Ishikawa (cell line): ENCODE data around the gene CKB.

Experiments used
- EGR1 ChIP-seq: IDR thresholded peaks from 2 replicates; pipeline ENCODE4 v1.6.1; 2012
- FOXM1 ChIP-seq: IDR thresholded peaks from 2 replicates; pipeline ENCODE4 v1.6.1; 2012; ENCODE audit warnings: low read depth, borderline replicate concordance
- RAD21 ChIP-seq: IDR thresholded peaks from 2 replicates; pipeline ENCODE4 v1.6.1; 2012; ENCODE audit warnings: low read depth
- TAF1 ChIP-seq: IDR thresholded peaks from 2 replicates; pipeline ENCODE4 v1.6.1; 2012; ENCODE audit warnings: low read depth, mild to moderate bottlenecking
- TEAD4 ChIP-seq: IDR thresholded peaks from 2 replicates; pipeline ENCODE4 v1.6.1; 2012
- TF ChIP-seq, protein P1 (sequence below): IDR thresholded peaks from 2 replicates; pipeline ENCODE4 v1.6.1; 2012

DNA sequence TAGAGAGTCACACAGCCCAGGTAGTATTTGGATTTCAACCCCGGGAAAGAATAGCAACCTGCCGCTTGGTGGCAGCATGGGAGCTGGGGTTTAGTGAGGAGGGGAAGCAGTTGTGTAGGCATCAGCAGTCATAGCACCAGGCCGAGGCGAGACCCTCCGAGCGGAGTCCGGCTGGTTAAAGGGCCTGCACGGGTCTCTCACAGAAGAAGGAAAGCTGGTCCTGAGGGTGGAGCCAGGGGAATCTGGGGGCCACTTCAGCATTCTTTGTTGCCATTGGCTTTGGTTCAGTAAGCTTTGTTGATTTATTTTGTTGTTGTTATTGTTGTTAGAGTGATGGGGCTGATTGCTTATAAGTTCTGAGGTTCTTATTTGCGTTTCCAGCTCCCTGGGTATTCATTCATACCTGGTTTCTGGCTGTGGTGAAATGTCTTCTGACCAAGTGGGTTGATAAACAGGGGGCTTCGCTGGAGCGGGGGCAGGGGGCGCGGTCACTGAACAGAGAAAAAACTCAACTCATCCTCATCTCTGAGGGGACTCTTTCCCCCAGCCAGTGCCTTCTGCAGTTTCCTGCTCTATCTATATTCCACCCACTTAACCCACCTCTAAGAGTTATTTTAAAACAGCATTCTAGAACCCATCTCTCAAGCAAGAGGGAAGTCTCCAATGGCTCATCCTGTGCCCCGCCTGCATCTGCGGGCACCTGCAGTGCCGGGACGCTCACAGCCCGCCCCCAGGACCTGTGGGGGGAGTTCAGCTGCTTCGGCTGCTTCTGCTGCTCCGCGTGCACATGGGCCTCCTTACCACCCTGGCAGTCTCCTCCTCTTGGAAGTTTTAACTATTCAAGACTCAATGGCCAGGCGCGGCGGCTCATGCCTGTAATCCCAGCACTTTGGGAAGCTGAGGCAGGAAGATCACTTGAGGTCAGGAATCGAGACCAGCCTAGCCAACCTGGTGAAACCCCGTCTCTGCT, 11.6 kb downstream of the CKB start:
- no peak for TF ChIP-seq RAD21
- TF ChIP-seq, protein P1, sequence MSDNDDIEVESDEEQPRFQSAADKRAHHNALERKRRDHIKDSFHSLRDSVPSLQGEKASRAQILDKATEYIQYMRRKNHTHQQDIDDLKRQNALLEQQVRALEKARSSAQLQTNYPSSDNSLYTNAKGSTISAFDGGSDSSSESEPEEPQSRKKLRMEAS, result no peak
- no peak for TF ChIP-seq FOXM1
- no peak for TF ChIP-seq EGR1
- TF ChIP-seq TAF1, result no peak
- TF ChIP-seq TEAD4, result no peak
